ENCODE data around the gene GDF10. TPM values are rescaled to one million over a fixed set of nuclear protein-coding genes. Genes with fewer than 3 reads are reported as not detected.

Gene GDF10
- total and polyA plus RNA-seq, 2 of the 8 experiments (the other 6 are each of a cell fraction or from before 2014, with no cell fraction given) = 0.19 to 0.32 TPM

DNA sequence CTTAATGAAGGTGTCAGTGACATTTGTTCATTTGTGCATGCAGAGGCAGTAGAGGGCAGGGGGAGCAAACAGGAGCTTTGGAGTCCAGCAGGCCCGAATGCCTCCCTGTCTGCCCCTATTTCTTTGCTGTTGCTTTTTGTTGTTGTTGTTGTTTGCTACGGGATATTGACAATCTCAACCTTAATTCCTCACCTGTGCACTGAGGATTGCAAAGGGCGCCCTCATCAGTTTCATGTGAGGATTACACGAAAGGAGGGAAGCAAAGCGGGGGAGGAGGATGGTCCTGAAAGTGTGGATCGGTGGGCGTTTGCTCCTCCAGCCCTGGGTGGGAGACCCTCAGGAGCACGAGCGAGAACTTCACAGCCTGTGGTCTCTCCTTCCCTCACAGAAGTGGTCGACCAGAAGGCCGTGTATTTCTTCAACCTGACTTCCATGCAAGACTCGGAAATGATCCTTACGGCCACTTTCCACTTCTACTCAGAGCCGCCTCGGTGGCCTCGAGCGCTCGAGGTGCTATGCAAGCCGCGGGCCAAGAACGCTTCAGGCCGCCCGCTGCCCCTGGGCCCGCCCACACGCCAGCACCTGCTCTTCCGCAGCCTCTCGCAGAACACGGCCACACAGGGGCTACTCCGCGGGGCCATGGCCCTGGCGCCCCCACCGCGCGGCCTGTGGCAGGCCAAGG lies 9.6 kb downstream of the GDF10 start (continued):
- TF ChIP-seq CHD2 (IDR thresholded peaks at IDR 0.05; ENCODE audit: low read length) (no peak), SP1 (IDR thresholded peaks at IDR 0.05; ENCODE audit: low read depth, low read length) (no peak), KDM5A (IDR thresholded peaks at IDR 0.05; ENCODE audit: low read length) (no peak), EZH2 (IDR thresholded peaks at IDR 0.05; ENCODE audit: low read depth, low read length, severe bottlenecking) (no peak), SIRT6 (IDR thresholded peaks at IDR 0.05; ENCODE audit: low read length) (no peak)
